ENCODE measurements around the gene GHR.
"Not testable (repeated sequence)": the region's sequence is repeated elsewhere in the genome, so short reads cannot be mapped to it uniquely, and the experiment has no call there.

The GHR gene

DNA sequence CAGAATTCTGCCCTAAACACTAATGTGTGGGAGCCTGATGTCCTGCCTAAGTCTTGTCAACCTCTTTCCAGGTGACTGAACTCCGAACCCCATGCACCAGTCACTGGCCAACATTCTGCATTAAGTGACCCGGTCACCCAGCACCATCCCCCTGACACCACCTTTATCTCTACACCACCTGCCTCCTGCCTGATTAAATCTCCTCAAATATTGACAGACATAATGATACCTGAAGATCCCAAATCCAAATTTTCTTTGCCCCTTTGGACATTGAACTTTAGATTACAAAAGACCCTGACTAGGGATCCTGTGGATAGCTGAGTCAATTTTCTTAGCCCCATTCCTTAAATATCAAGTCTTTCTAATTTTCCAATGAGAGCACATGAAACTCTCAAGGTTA lies 150.1 kb downstream of the GHR start:
- Histone ChIP-seq H3K27me3 (ENCODE audit: control insufficient read depth in 2 of 2, insufficient read depth in 2 of 2, low read length in 2 of 2) (no peaks in the 10 kb centered on the region), H3K4me1 (ENCODE audit: control insufficient read depth in 2 of 2, insufficient read depth in 2 of 2, low read length in 2 of 2) (no peaks in the 10 kb centered on the region), H3K9ac (ENCODE audit: low read depth in 1 of 2, low read length in 2 of 2) (no peak overlapping the region), H3K27ac (ENCODE audit: low read depth in 2 of 2, low read length in 2 of 2) (no peak overlapping the region), H3K9me3 (ENCODE audit: control insufficient read depth in 2 of 2, low read length in 2 of 2) (no peaks in the 10 kb centered on the region), H3K36me3 (ENCODE audit: control insufficient read depth in 2 of 2, insufficient read depth in 2 of 2, low read length in 2 of 2) (no peaks in the 10 kb centered on the region), H3K4me3 (ENCODE audit: low read length in 2 of 2) (no peak overlapping the region)

DNA sequence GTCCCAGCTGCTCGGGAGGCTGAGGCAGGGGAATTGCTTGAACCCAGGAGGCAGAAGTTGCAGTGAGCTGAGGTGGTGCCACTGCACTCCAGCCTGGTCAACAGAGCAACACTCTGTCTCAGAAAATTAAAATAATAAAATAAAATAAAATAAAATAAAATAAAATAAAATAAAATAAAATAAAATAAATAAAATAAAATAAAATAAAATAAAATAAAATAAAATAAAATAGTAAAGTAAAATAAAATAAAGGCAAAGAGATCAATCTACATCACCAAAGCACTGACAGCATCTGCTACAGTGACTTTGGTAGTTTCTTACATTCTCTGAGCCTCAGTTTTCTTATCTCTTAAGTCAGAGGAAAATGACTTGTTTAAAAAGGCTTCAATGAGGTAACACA lies 152.7 kb downstream of the GHR start:
- not testable (repeated sequence) for H3K27me3 ChIP-seq (ENCODE audit: control insufficient read depth in 2 of 2, insufficient read depth in 2 of 2, low read length in 2 of 2); H3K9ac ChIP-seq (ENCODE audit: low read depth in 1 of 2, low read length in 2 of 2); H3K9me3 ChIP-seq (ENCODE audit: control insufficient read depth in 2 of 2, low read length in 2 of 2)

DNA sequence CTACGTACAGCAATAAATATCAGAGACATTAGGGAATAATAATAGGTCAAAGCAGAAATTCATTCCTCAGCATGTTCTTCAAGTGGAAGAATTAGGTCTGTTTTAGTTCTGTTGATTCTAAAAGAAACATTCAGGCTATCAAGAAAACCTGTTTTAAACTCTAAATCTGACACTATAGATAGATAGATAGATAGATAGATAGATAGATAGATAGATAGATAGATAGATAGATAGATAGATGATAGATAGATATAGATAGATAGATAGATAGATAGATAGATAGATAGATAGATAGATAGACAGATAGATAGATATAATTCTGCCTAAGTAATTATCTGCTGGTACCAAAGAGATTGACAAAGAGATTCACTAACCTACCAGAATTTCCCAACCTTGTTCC lies 155.7 kb downstream of the GHR start:
- H3K27ac ChIP-seq (ENCODE audit: low read depth in 2 of 2, low read length in 2 of 2); H3K36me3 ChIP-seq (ENCODE audit: control insufficient read depth in 2 of 2, insufficient read depth in 2 of 2, low read length in 2 of 2); H3K4me3 ChIP-seq (ENCODE audit: low read length in 2 of 2); H3K4me1 ChIP-seq (ENCODE audit: control insufficient read depth in 2 of 2, insufficient read depth in 2 of 2, low read length in 2 of 2); H3K9me3 ChIP-seq (ENCODE audit: control insufficient read depth in 2 of 2, low read length in 2 of 2); H3K27me3 ChIP-seq (ENCODE audit: control insufficient read depth in 2 of 2, insufficient read depth in 2 of 2, low read length in 2 of 2); H3K9ac ChIP-seq (ENCODE audit: low read depth in 1 of 2, low read length in 2 of 2): not testable (repeated sequence)

More for the DNA sequence above, 152.7 kb downstream of the GHR start:
- not testable (repeated sequence) for H3K27ac ChIP-seq (ENCODE audit: low read depth in 2 of 2, low read length in 2 of 2); H3K36me3 ChIP-seq (ENCODE audit: control insufficient read depth in 2 of 2, insufficient read depth in 2 of 2, low read length in 2 of 2); H3K4me3 ChIP-seq (ENCODE audit: low read length in 2 of 2); H3K4me1 ChIP-seq (ENCODE audit: control insufficient read depth in 2 of 2, insufficient read depth in 2 of 2, low read length in 2 of 2)

DNA sequence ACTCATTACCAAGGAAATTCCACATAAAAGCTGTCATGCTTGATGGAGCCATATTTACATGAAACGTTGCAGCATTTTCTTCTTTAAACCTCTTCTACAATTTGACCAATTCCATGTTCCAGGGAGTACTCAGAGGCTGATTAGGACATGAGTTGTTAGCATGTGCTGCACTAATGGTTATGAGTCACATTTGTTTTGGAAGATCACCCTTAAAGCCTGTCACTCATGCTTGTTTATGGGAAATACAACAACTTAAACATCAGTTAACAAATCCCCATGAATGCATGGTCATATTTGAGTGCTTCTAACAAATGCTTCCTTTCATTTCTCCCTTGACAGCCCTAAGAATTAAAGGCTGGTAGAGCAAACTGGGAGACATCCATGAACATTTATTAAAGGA lies 156.1 kb downstream of the GHR start:
- no peaks in the 10 kb centered on the region for H3K9me3 ChIP-seq (ENCODE audit: control insufficient read depth in 2 of 2, low read length in 2 of 2)
- H3K27ac ChIP-seq (ENCODE audit: low read depth in 2 of 2, low read length in 2 of 2), result no peak overlapping the region
- H3K27me3 ChIP-seq (ENCODE audit: control insufficient read depth in 2 of 2, insufficient read depth in 2 of 2, low read length in 2 of 2), result no peaks in the 10 kb centered on the region
- no peaks in the 10 kb centered on the region for H3K4me1 ChIP-seq (ENCODE audit: control insufficient read depth in 2 of 2, insufficient read depth in 2 of 2, low read length in 2 of 2)
- H3K36me3 ChIP-seq (ENCODE audit: control insufficient read depth in 2 of 2, insufficient read depth in 2 of 2, low read length in 2 of 2), result no peaks in the 10 kb centered on the region
- no peak overlapping the region for H3K4me3 ChIP-seq (ENCODE audit: low read length in 2 of 2)
- H3K9ac ChIP-seq (ENCODE audit: low read depth in 1 of 2, low read length in 2 of 2), result no peak overlapping the region

DNA sequence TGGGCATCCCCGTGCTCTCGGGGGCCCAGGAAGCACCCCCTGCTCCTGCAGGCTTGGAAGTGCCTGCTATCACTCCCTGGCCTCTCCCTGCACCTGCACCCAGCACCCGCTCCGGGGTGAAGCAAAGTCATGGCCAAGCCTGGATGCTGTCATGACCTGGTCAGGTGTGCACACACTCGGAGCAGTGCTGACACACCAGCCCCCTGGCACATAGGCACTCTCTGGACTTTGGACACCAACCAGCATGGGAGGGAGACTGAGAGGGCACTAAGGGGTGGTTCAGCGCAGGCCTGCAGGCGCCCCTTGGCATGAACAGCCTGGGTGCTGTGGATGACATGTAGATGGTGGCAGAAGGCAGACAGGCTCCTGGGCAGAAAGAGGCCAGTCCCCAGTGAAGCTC lies 158.6 kb downstream of the GHR start:
- Histone ChIP-seq H3K27me3 (ENCODE audit: control insufficient read depth in 2 of 2, insufficient read depth in 2 of 2, low read length in 2 of 2) (no peaks in the 10 kb centered on the region), H3K36me3 (ENCODE audit: control insufficient read depth in 2 of 2, insufficient read depth in 2 of 2, low read length in 2 of 2) (no peaks in the 10 kb centered on the region), H3K4me3 (ENCODE audit: low read length in 2 of 2) (no peak overlapping the region), H3K9me3 (ENCODE audit: control insufficient read depth in 2 of 2, low read length in 2 of 2) (no peaks in the 10 kb centered on the region), H3K9ac (ENCODE audit: low read depth in 1 of 2, low read length in 2 of 2) (no peak overlapping the region), H3K27ac (ENCODE audit: low read depth in 2 of 2, low read length in 2 of 2) (no peak overlapping the region), H3K4me1 (ENCODE audit: control insufficient read depth in 2 of 2, insufficient read depth in 2 of 2, low read length in 2 of 2) (no peaks in the 10 kb centered on the region)

DNA sequence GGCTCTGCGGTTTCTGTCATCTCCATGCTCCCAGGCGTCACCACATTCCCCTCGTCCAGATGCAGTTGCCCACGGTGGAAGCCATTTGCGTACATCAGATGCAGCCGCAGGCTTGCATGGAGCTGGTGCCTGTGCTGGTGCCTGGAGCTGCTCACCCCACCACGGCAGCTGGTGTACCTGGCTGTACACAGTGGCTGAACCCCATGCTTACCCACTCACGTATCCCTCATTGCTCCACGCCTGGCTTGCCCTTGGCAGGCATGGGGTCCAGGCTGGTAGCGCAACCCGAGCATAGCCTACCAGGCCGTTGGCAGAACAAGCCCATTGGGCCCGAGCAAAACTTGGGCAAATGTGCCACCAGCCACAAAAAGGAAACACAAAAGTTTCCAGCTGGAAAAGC lies 159.5 kb downstream of the GHR start:
- H3K36me3 ChIP-seq (ENCODE audit: control insufficient read depth in 2 of 2, insufficient read depth in 2 of 2, low read length in 2 of 2), result no peaks in the 10 kb centered on the region
- H3K27ac ChIP-seq (ENCODE audit: low read depth in 2 of 2, low read length in 2 of 2), result no peak overlapping the region
- H3K9me3 ChIP-seq (ENCODE audit: control insufficient read depth in 2 of 2, low read length in 2 of 2), result no peaks in the 10 kb centered on the region
- H3K9ac ChIP-seq (ENCODE audit: low read depth in 1 of 2, low read length in 2 of 2), result no peak overlapping the region
- no peaks in the 10 kb centered on the region for H3K4me1 ChIP-seq (ENCODE audit: control insufficient read depth in 2 of 2, insufficient read depth in 2 of 2, low read length in 2 of 2)
- no peak overlapping the region for H3K4me3 ChIP-seq (ENCODE audit: low read length in 2 of 2)
- H3K27me3 ChIP-seq (ENCODE audit: control insufficient read depth in 2 of 2, insufficient read depth in 2 of 2, low read length in 2 of 2), result no peaks in the 10 kb centered on the region

DNA sequence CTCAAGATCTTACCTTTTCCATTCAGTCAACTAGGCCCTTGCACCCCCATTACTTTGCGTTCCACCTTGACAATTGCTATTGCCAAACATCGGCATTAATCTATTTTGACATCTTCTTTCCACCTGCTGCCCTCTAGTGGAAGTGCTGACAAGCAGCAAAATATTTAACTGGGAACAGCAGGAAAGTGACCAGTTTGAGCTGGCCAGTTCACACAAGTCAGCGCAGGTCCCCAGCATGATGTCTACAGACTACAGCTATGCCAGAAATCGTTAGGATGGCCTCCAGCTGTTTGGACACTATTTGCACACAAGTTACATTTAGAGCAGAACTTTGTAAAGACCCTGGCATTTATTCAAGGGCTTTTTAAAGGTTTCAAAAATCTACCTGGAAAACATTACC lies 160.1 kb downstream of the GHR start:
- H3K9me3 ChIP-seq (ENCODE audit: control insufficient read depth in 2 of 2, low read length in 2 of 2), result no peaks in the 10 kb centered on the region
- no peaks in the 10 kb centered on the region for H3K36me3 ChIP-seq (ENCODE audit: control insufficient read depth in 2 of 2, insufficient read depth in 2 of 2, low read length in 2 of 2)
- H3K27me3 ChIP-seq (ENCODE audit: control insufficient read depth in 2 of 2, insufficient read depth in 2 of 2, low read length in 2 of 2), result no peaks in the 10 kb centered on the region
- H3K4me3 ChIP-seq (ENCODE audit: low read length in 2 of 2), result no peak overlapping the region
- no peaks in the 10 kb centered on the region for H3K4me1 ChIP-seq (ENCODE audit: control insufficient read depth in 2 of 2, insufficient read depth in 2 of 2, low read length in 2 of 2)
- H3K27ac ChIP-seq (ENCODE audit: low read depth in 2 of 2, low read length in 2 of 2), result no peak overlapping the region
- H3K9ac ChIP-seq (ENCODE audit: low read depth in 1 of 2, low read length in 2 of 2), result no peak overlapping the region

DNA sequence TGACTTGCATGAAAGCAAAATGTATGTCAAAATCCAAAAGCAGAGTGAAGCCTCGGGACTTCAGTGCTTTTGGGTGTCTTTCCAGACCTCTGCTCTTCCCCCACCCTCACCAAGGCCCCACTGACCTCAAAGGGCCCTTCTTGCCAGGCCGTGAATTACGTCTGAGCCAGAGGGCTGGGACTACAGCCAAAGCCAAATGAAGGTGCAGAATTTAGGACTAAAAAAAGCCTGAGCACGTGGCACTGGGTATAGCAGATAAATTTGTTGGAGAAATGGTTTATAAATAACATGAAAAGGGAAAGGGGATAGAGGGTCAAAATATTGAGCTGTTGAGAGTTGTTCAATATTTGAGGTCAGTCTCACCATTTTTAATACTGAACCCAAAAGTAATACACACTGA lies 163.4 kb downstream of the GHR start:
- H3K36me3 ChIP-seq (ENCODE audit: control insufficient read depth in 2 of 2, insufficient read depth in 2 of 2, low read length in 2 of 2), result no peaks in the 10 kb centered on the region
- H3K9ac ChIP-seq (ENCODE audit: low read depth in 1 of 2, low read length in 2 of 2), result no peak overlapping the region
- no peak overlapping the region for H3K4me3 ChIP-seq (ENCODE audit: low read length in 2 of 2)
- H3K27ac ChIP-seq (ENCODE audit: low read depth in 2 of 2, low read length in 2 of 2), result no peak overlapping the region
- H3K9me3 ChIP-seq (ENCODE audit: control insufficient read depth in 2 of 2, low read length in 2 of 2), result no peaks in the 10 kb centered on the region
- H3K4me1 ChIP-seq (ENCODE audit: control insufficient read depth in 2 of 2, insufficient read depth in 2 of 2, low read length in 2 of 2), result no peaks in the 10 kb centered on the region
- no peaks in the 10 kb centered on the region for H3K27me3 ChIP-seq (ENCODE audit: control insufficient read depth in 2 of 2, insufficient read depth in 2 of 2, low read length in 2 of 2)

DNA sequence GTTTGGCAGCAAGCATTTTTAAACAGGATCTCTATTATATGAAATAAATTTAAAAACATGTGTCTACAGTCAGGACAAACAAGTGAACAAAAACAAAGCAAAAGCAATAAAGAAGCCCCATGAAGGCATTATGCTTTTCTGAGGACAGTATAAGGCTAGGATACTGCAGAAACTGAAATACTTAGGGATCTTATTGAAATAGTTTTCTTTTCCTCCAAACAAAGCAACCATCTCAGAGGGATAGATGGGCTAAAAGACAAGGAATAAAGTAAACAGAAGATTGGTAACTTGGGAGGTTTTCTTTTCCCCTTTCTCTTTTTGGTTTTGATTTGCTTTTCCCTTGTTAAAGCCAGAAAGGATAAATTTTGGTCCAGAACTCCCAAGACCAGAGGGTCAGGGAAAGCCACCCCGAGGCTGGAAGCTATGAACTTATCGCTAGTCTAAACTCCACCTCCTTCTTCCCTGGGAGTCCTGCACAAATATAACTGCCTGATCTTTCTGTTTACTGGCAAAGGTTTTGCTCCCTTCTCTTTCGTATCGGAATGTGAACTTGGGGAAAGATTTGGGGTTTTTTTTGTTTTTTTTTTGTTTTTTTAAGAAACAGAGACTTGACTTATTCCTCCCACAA lies 164.0 kb downstream of the GHR start:
- Histone ChIP-seq H3K9me3 (ENCODE audit: control insufficient read depth in 2 of 2, low read length in 2 of 2) (no peaks in the 10 kb centered on the region), H3K9ac (ENCODE audit: low read depth in 1 of 2, low read length in 2 of 2) (no peak overlapping the region), H3K4me1 (ENCODE audit: control insufficient read depth in 2 of 2, insufficient read depth in 2 of 2, low read length in 2 of 2) (no peaks in the 10 kb centered on the region), H3K27me3 (ENCODE audit: control insufficient read depth in 2 of 2, insufficient read depth in 2 of 2, low read length in 2 of 2) (no peaks in the 10 kb centered on the region), H3K27ac (ENCODE audit: low read depth in 2 of 2, low read length in 2 of 2) (no peak overlapping the region), H3K4me3 (ENCODE audit: low read length in 2 of 2) (no peak overlapping the region), H3K36me3 (ENCODE audit: control insufficient read depth in 2 of 2, insufficient read depth in 2 of 2, low read length in 2 of 2) (no peaks in the 10 kb centered on the region)

DNA sequence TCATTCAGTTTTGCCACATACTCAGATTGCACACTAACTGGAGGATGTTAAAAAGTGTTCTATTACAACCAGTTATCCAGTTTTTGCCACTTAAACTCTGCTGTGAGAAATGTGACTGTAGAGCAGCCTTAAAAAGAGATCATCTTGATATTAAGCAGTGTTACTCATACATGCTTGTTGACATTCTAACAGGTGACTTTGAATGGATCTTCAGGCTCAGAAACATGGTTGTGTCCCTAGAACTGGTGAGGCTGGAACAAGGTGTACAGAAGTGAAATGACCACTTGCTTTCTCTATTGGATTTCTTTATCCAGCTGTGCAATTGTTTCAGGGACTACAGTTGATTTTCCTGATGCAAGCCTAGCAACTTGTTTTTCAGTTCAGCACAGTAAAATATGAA lies 167.3 kb downstream of the GHR start:
- Histone ChIP-seq H3K27me3 (ENCODE audit: control insufficient read depth in 2 of 2, insufficient read depth in 2 of 2, low read length in 2 of 2) (no peaks in the 10 kb centered on the region), H3K4me1 (ENCODE audit: control insufficient read depth in 2 of 2, insufficient read depth in 2 of 2, low read length in 2 of 2) (no peaks in the 10 kb centered on the region), H3K9me3 (ENCODE audit: control insufficient read depth in 2 of 2, low read length in 2 of 2) (no peaks in the 10 kb centered on the region), H3K4me3 (ENCODE audit: low read length in 2 of 2) (no peak overlapping the region), H3K9ac (ENCODE audit: low read depth in 1 of 2, low read length in 2 of 2) (no peak overlapping the region), H3K27ac (ENCODE audit: low read depth in 2 of 2, low read length in 2 of 2) (no peak overlapping the region), H3K36me3 (ENCODE audit: control insufficient read depth in 2 of 2, insufficient read depth in 2 of 2, low read length in 2 of 2) (no peaks in the 10 kb centered on the region)

DNA sequence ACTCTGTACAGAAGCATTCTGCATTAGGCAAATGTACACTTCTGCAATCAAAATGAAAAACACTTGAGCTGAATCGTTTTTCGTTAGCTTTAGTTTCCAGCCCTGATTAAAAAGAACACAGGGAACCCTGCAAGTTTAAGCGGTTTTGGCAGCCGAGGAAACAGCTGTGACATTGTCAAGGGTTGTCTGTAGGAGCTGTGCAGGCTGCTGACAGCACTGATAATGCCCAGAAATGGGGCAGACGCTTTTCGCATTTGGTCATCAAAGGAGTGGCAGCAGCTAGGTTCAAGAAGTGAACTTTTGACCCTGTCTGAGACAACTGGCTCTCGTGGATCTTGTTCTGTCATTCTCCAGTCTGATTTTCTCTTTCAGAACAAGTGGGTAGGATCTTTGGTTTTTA lies 167.8 kb downstream of the GHR start:
- H3K9ac ChIP-seq (ENCODE audit: low read depth in 1 of 2, low read length in 2 of 2), result no peak overlapping the region
- H3K9me3 ChIP-seq (ENCODE audit: control insufficient read depth in 2 of 2, low read length in 2 of 2), result no peaks in the 10 kb centered on the region
- H3K27ac ChIP-seq (ENCODE audit: low read depth in 2 of 2, low read length in 2 of 2), result no peak overlapping the region
- H3K4me3 ChIP-seq (ENCODE audit: low read length in 2 of 2), result no peak overlapping the region
- no peaks in the 10 kb centered on the region for H3K36me3 ChIP-seq (ENCODE audit: control insufficient read depth in 2 of 2, insufficient read depth in 2 of 2, low read length in 2 of 2)
- no peaks in the 10 kb centered on the region for H3K4me1 ChIP-seq (ENCODE audit: control insufficient read depth in 2 of 2, insufficient read depth in 2 of 2, low read length in 2 of 2)
- no peaks in the 10 kb centered on the region for H3K27me3 ChIP-seq (ENCODE audit: control insufficient read depth in 2 of 2, insufficient read depth in 2 of 2, low read length in 2 of 2)

All from mucosa of rectum (tissue), 2 donors.